GM18907 (cell line): Measurements from ENCODE around the gene CD207.

ENCODE experiments used
- ATAC-seq: cut with Tn5 transposase; IDR thresholded peaks from one replicate; pipeline ENCODE4 v1.9.1; 2021; ENCODE audit warnings: mild to moderate bottlenecking, moderate library complexity; ENCODE audit not compliant: unreplicated experiment

CD207 gene

GRCh38 chr2:70795164-70795995 lies 40.2 kb downstream of the CD207 start:
- no peak for ATAC-seq

- ATAC-seq = no peak
Measured at GRCh38 chr2:70793450-70793849, 42.2 kb downstream of the CD207 start.

DNA sequence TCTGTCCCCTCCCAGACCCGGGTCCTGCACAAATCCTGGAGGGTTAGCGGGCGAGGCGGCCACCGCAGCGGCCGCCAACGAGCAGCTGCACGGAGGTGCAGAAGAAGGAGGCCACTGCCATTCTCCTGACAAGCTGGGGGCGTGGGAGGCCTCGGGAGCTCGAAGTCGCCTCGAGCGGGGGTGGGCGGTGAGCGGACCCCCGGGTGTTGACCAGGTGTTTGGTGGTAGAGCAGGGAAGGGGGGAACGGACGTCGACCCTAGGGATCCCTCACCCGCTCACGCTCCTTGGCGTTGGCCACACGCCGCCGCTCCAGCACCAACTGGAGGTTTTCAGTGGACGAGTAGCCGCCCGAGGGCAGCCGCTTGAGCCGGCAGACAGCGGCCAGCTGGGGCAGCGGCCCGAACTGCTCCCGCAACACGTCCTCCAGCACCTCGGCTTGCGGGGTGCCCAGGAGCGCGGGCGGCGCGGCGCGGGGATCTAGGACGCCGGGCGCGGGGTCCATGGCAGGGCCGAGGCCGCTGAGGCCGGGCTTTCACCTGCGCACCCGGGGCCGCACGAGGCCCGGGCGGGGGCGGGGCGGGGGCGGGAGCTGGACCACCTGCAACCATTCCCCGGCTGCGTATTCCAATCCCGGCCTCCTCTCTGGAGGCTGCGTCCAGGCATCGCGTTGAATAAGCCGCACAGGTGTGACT lies 45.3 kb downstream of the CD207 start, which contains the start of gene FIGLA:
Gene FIGLA (minus strand): TSS at position 508 of the 693 bp plus-strand sequence. CDS start 5 bp downstream, at position 503.
- ATAC-seq = no peak

DNA sequence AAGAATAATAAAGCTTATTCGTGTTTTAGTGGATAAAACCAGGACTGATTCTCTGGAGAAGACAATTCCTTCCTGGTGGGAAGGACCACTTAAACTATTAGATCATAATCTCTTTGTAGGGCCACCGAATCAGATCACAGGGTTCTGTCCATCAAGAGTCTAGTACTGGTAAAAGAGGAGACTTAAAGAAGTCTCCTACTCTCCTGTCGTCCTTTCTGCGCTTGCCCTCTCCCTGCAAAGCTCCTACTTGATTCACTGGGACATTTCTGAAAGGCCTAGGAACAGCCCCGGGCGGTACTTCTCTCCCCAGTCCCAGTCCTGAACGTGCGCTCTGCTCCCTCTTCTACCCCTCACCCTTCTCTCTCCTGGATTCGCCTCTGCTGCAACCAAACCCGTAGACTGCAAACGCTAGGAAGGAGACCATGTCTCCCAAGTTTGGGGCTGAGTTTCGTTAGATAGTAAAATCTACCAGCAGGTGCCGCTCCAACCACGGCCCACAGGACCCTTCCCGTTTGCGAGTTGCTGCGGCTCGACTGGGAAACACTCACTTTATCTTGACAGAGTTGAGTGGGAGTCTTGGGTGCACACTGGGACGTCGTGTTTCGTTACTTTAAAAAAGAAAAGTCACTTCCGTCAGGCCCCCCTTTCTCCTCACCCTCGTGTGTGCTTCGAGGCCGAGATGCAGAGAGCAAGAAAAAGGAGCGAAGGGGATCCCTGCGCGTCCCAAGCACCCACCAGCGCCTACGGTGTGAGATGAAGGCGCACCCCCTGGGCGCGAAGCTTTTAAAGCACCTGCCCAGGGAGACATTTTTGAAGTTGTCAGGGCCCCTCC lies 46.1 kb downstream of the CD207 start:
- no peak for ATAC-seq

- ATAC-seq = no peak
Measured at GRCh38 chr2:70785137-70785911, 50.3 kb downstream of the CD207 start.

DNA sequence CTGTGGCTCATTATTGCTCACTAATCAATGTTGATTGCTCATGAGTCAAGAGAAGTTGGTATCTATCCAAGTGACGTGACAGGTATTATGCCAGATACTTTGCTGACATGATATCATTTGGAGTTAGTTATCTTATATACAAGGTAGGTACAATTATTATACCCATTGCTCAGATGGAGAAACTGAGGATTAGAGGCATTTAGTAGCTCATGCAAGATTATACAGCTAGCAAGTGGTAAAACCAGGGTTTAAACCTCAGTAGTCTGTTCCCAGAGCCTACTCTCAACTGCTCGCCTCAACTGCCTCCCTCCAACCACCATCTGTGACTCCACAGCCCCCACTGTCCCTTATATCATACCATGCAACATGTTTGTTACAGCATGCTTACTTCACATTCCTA lies 51.3 kb downstream of the CD207 start:
- ATAC-seq = no peak
